Upper lobe of left lung (tissue), 4 donors: Measurements from ENCODE around the gene POT1.

Experiments
- CTCF ChIP-seq, 6 experiments: fragments of 450-650 bp in 4 of 6; fragments of 200-600 bp in 2 of 6; sonication (generic) in 2 of 6; IDR thresholded peaks; one replicate each; pipeline ENCODE4 v1.5.1; 2016 to 2019; ENCODE audit warnings: antibody characterized with exemption in 6 of 6
- EP300 ChIP-seq, 4 donors: sonication (generic); formaldehyde crosslinking; IDR thresholded peaks; one replicate each; pipeline ENCODE4 v1.5.1; 2017; ENCODE audit warnings: antibody characterized with exemption in 4 of 4, control low read depth in 2 of 4
- POLR2A ChIP-seq, 4 donors: fragments of 450-650 bp; IDR thresholded peaks; one replicate each; pipeline ENCODE4 v1.5.1; 2016 to 2017; ENCODE audit warnings: antibody characterized with exemption in 4 of 4, mild to moderate bottlenecking in 2 of 4
- POLR2AphosphoS5 ChIP-seq, 2 donors: sonication (generic); formaldehyde crosslinking; IDR thresholded peaks; one replicate each; pipeline ENCODE4 v1.5.1; 2017; ENCODE audit warnings: antibody characterized with exemption in 2 of 2

GRCh38 chr7:124956160-124956559, 26.5 kb upstream of the POT1 start:
- TF ChIP-seq CTCF (IDR thresholded peaks at IDR 0.05) (no peak), POLR2A (IDR thresholded peaks at IDR 0.05) (no peak), POLR2AphosphoS5 (IDR thresholded peaks at IDR 0.05) (no peak), EP300 (IDR thresholded peaks at IDR 0.05) (no peak)
